ENCODE data around the gene BTBD1. TPM values are rescaled to one million over a fixed set of nuclear protein-coding genes. Genes with fewer than 3 reads are reported as not detected.
"Not testable (repeated sequence)": the region's sequence is repeated elsewhere in the genome, so short reads cannot be mapped to it uniquely, and the experiment has no call there.

The BTBD1 gene
- total RNA-seq, 1 experiment from 2014 or later, result 36.1 TPM

DNA sequence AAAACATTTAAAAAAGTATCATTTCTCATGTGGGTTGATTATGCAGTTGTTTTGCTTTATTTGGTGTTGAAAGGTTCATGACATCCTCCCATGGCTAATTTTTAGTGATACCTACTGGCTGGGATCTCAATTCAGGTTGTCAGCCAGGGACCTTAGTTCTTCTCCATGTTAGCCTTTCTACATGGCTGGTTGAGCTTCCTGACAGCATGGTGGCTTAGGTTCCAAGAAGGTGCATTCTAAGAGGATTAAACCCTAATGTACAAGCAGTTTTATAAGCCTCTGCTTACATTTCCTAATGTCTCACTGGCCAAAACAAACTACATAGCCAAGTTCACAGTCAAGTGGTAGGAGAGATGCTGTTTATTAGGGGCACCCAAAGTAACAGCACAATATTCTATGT lies 31.0 kb upstream of the BTBD1 start:
- DNase-seq, result no peak
- H3K27me3 Mint-ChIP-seq (ENCODE audit: insufficient read depth, unreplicated experiment), result peaks cover 28% of the 10 kb centered on the region
- H3K9me3 ChIP-seq, result no peaks in the 10 kb centered on the region
- no peak overlapping the region for H3K4me3 Mint-ChIP-seq (ENCODE audit: unreplicated experiment)
- H3K36me3 ChIP-seq (ENCODE audit: control insufficient read depth, insufficient read depth, low read length), result no peaks in the 10 kb centered on the region
- BruUV-seq (replicated peaks), result no TSS peak
- no peaks in the 10 kb centered on the region for H3K36me3 Mint-ChIP-seq (ENCODE audit: insufficient read depth, unreplicated experiment)
- no peaks in the 10 kb centered on the region for H3K9me3 Mint-ChIP-seq (ENCODE audit: unreplicated experiment)
- no peak overlapping the region for H3K27ac Mint-ChIP-seq (ENCODE audit: unreplicated experiment)
- POLR2A ChIA-PET, result no interaction called here
- no peak overlapping the region for H3K4me3 ChIP-seq (ENCODE audit: low read depth, low read length)
- no peaks in the 10 kb centered on the region for H3K27me3 ChIP-seq (replicated peaks; ENCODE audit: control insufficient read depth, insufficient read depth, low read length)
- no peaks in the 10 kb centered on the region for H3K4me1 Mint-ChIP-seq (ENCODE audit: low read depth, unreplicated experiment)
- H3K4me1 ChIP-seq, result no peaks in the 10 kb centered on the region
- CTCF ChIA-PET, result no interaction called here
- TF ChIP-seq, protein P1, sequence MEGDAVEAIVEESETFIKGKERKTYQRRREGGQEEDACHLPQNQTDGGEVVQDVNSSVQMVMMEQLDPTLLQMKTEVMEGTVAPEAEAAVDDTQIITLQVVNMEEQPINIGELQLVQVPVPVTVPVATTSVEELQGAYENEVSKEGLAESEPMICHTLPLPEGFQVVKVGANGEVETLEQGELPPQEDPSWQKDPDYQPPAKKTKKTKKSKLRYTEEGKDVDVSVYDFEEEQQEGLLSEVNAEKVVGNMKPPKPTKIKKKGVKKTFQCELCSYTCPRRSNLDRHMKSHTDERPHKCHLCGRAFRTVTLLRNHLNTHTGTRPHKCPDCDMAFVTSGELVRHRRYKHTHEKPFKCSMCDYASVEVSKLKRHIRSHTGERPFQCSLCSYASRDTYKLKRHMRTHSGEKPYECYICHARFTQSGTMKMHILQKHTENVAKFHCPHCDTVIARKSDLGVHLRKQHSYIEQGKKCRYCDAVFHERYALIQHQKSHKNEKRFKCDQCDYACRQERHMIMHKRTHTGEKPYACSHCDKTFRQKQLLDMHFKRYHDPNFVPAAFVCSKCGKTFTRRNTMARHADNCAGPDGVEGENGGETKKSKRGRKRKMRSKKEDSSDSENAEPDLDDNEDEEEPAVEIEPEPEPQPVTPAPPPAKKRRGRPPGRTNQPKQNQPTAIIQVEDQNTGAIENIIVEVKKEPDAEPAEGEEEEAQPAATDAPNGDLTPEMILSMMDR (IDR thresholded peaks at IDR 0.05; ENCODE audit: insufficient read depth in 1 of 2, low read depth in 1 of 2, low read length in 1 of 2, severe bottlenecking in 1 of 2, unreplicated experiment in 1 of 2), result no peak
- intact Hi-C loops (cut with micrococcal nuclease; ENCODE audit: unreplicated experiment), result no loop called here

DNA sequence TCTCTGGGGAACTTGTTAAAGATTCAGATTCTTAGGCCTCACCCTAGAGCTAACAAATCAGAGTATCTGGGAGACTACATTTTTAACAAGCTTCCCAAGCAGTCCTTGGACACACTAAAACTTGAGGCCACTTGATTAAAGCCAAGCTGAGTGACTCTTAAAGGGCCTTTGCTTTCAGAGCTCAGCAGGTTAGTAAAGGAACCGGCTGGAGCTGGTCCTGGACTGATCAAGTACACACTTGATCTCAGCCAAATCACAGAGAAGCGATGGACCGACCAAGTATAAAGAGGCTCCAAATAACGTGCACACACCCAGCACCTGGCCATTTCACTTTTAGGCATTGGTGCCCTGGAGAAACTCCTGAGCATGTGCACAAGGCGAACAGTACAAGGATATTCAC lies 27.5 kb upstream of the BTBD1 start:
- Mint-ChIP-seq H3K9me3 (ENCODE audit: unreplicated experiment) (no peaks in the 10 kb centered on the region), H3K4me1 (ENCODE audit: low read depth, unreplicated experiment) (no peaks in the 10 kb centered on the region), H3K27ac (ENCODE audit: unreplicated experiment) (no peak overlapping the region), H3K4me3 (ENCODE audit: unreplicated experiment) (no peak overlapping the region), H3K36me3 (ENCODE audit: insufficient read depth, unreplicated experiment) (no peaks in the 10 kb centered on the region), H3K27me3 (ENCODE audit: insufficient read depth, unreplicated experiment) (peaks cover 12% of the 10 kb centered on the region)
- no peaks in the 10 kb centered on the region for H3K4me1 ChIP-seq
- DNase-seq, result no peak
- H3K36me3 ChIP-seq (ENCODE audit: control insufficient read depth, insufficient read depth, low read length), result no peaks in the 10 kb centered on the region
- intact Hi-C loops (cut with micrococcal nuclease; ENCODE audit: unreplicated experiment), result no loop called here
- no peaks in the 10 kb centered on the region for H3K27me3 ChIP-seq (replicated peaks; ENCODE audit: control insufficient read depth, insufficient read depth, low read length)
- no TSS peak for BruUV-seq (replicated peaks)
- ChIA-PET CTCF (no interaction called here), POLR2A (no interaction called here)
- H3K9me3 ChIP-seq, result no peaks in the 10 kb centered on the region
- TF ChIP-seq, protein P1 (IDR thresholded peaks at IDR 0.05; ENCODE audit: insufficient read depth in 1 of 2, low read depth in 1 of 2, low read length in 1 of 2, severe bottlenecking in 1 of 2, unreplicated experiment in 1 of 2), result no peak
- H3K4me3 ChIP-seq (ENCODE audit: low read depth, low read length), result no peak overlapping the region

DNA sequence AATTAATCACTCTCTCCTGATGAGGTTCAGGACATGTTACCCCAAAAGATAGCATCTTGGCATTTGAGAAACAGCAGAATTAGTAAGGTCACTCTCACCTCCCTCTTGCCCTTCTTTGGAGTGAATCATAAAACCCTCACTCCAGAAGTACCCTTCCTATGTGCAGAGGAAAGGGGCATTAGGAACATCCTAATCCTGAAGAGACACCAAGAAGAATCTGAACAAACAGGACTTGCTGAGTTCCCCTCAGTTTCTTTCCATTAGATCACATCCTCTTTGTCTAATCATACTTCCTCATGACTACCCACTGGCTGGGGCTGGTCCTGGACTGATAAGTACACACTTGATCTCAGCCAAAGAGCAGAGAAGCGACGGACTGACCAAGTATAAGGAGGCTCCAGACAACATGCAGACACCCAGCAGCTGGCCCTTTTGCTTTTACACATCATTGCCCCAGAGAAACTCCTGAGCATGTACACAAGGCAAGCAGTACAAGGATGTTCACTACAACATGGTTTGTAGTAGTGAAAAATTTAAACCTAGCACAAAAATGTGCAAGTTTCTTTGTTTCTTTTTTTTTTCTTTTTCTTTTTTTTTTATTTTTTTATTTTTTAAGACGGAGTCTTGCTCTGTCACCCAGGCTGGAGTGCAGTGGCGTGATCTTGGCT lies 25.4 kb upstream of the BTBD1 start:
- no TSS peak for BruUV-seq (replicated peaks)
- CTCF ChIA-PET, result no interaction called here

DNA sequence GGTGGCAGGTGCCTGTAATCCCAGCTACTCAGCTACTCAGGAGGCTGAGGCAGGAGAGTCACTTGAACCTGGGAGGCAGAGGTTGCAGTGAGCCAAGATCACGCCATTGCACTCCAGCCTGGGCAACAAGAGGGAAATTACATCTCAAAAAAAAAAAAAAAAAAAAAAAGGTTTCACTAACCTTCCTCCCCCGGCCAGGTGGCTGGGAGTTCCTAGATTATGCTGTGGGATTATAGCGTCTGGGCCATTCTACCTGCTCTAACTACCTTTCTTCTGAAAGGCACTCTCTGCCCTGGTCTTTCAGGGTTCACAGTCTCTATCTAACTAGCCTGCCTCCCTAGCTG lies 24.9 kb upstream of the BTBD1 start:
- H3K27me3 ChIP-seq (replicated peaks; ENCODE audit: control insufficient read depth, insufficient read depth, low read length); H3K36me3 Mint-ChIP-seq (ENCODE audit: insufficient read depth, unreplicated experiment); POLR2A ChIA-PET; CTCF ChIA-PET; H3K4me3 Mint-ChIP-seq (ENCODE audit: unreplicated experiment); intact Hi-C loops (cut with micrococcal nuclease; ENCODE audit: unreplicated experiment); H3K4me1 Mint-ChIP-seq (ENCODE audit: low read depth, unreplicated experiment); H3K36me3 ChIP-seq (ENCODE audit: control insufficient read depth, insufficient read depth, low read length); H3K4me3 ChIP-seq (ENCODE audit: low read depth, low read length); BruUV-seq (replicated peaks); H3K27ac Mint-ChIP-seq (ENCODE audit: unreplicated experiment); DNase-seq; H3K9me3 Mint-ChIP-seq (ENCODE audit: unreplicated experiment); H3K9me3 ChIP-seq; H3K4me1 ChIP-seq: not testable (repeated sequence)
- H3K27me3 Mint-ChIP-seq (ENCODE audit: insufficient read depth, unreplicated experiment), result peaks cover 14% of the 10 kb centered on the region

More for the DNA sequence above, 25.4 kb upstream of the BTBD1 start:
- H3K4me1 Mint-ChIP-seq (ENCODE audit: low read depth, unreplicated experiment), result no peaks in the 10 kb centered on the region
- H3K27me3 Mint-ChIP-seq (ENCODE audit: insufficient read depth, unreplicated experiment), result peaks cover 16% of the 10 kb centered on the region
- intact Hi-C loops (cut with micrococcal nuclease; ENCODE audit: unreplicated experiment), result no loop called here
- Histone ChIP-seq H3K4me1 (no peaks in the 10 kb centered on the region), H3K4me3 (ENCODE audit: low read depth, low read length) (no peak overlapping the region), H3K9me3 (no peaks in the 10 kb centered on the region), H3K27me3 (replicated peaks; ENCODE audit: control insufficient read depth, insufficient read depth, low read length) (no peaks in the 10 kb centered on the region), H3K36me3 (ENCODE audit: control insufficient read depth, insufficient read depth, low read length) (no peaks in the 10 kb centered on the region)
- no peak overlapping the region for H3K4me3 Mint-ChIP-seq (ENCODE audit: unreplicated experiment)
- no peak for DNase-seq
- POLR2A ChIA-PET, result no interaction called here
- no peaks in the 10 kb centered on the region for H3K36me3 Mint-ChIP-seq (ENCODE audit: insufficient read depth, unreplicated experiment)
- no peaks in the 10 kb centered on the region for H3K9me3 Mint-ChIP-seq (ENCODE audit: unreplicated experiment)
- H3K27ac Mint-ChIP-seq (ENCODE audit: unreplicated experiment), result no peak overlapping the region
- TF ChIP-seq, protein P1 (IDR thresholded peaks at IDR 0.05; ENCODE audit: insufficient read depth in 1 of 2, low read depth in 1 of 2, low read length in 1 of 2, severe bottlenecking in 1 of 2, unreplicated experiment in 1 of 2), result no peak

Measured in Caco-2 (cell line).